OCI-LY1 (cell line): Measurements from ENCODE around the gene EIF6.
A peak's percentile ranks its signal among the peaks of the same experiment; 100 is the strongest.

ENCODE experiments used
- H2AFZ ChIP-seq: fragments of 200-600 bp; sonication (generic), shearing (Covaris generic); 2 replicates; pipeline ENCODE4 v1.6.0; 2014; ENCODE audit warnings: antibody characterized with exemption, mild to moderate bottlenecking, low read length
- H3F3A ChIP-seq: fragments of 200-600 bp; sonication (generic), shearing (Covaris generic); 2 replicates; pipeline ENCODE4 v1.6.0; 2014; ENCODE audit warnings: mild to moderate bottlenecking, antibody characterized with exemption, low read length, moderate library complexity; ENCODE audit not compliant: insufficient read depth
- H3K27ac ChIP-seq: fragments of 200-600 bp; sonication (generic); 2 replicates; pipeline ENCODE4 v1.5.1; 2014; ENCODE audit warnings: low read length, mixed run types, mild to moderate bottlenecking, low read depth; ENCODE audit not compliant: poor library complexity, severe bottlenecking
- H3K27me3 ChIP-seq: fragments of 200-600 bp; sonication (generic); 2 replicates; pipeline ENCODE4 v1.6.0; 2014; ENCODE audit warnings: antibody characterized with exemption, mild to moderate bottlenecking, low read length, moderate library complexity; ENCODE audit not compliant: insufficient read depth
- H3K36me3 ChIP-seq: fragments of 200-600 bp; sonication (generic); 2 replicates; pipeline ENCODE4 v1.6.1; 2014; ENCODE audit warnings: mild to moderate bottlenecking, antibody characterized with exemption, low read length, moderate library complexity, mixed read lengths; ENCODE audit not compliant: insufficient read depth
- H3K4me1 ChIP-seq: fragments of 200-600 bp; sonication (generic); 2 replicates; pipeline ENCODE4 v1.5.1; 2014; ENCODE audit warnings: mild to moderate bottlenecking, low read length, moderate library complexity; ENCODE audit not compliant: insufficient read depth, severe bottlenecking
- H3K4me2 ChIP-seq: fragments of 200-600 bp; sonication (generic), shearing (Covaris generic); 2 replicates; pipeline ENCODE4 v1.6.1; 2014; ENCODE audit warnings: low read length
- H3K4me3 ChIP-seq: fragments of 200-600 bp; sonication (generic); 2 replicates; pipeline ENCODE4 v1.5.1; 2014; ENCODE audit warnings: low read length, low read depth, mild to moderate bottlenecking, mixed read lengths; ENCODE audit not compliant: poor library complexity, severe bottlenecking
- H3K79me2 ChIP-seq: fragments of 200-600 bp; shearing (Covaris generic); 2 replicates; pipeline ENCODE4 v1.6.1; 2016; ENCODE audit warnings: mixed run types, low read length, mixed read lengths; ENCODE audit not compliant: insufficient read depth
- H3K9ac ChIP-seq: fragments of 200-600 bp; sonication (generic), shearing (Covaris generic); 2 replicates; pipeline ENCODE4 v1.6.1; 2014; ENCODE audit warnings: mild to moderate bottlenecking, low read length, mixed read lengths
- H3K9me2 ChIP-seq: fragments of 200-600 bp; sonication (generic), shearing (Covaris generic); 2 replicates; pipeline ENCODE4 v1.6.1; 2014; ENCODE audit warnings: low read depth, mild to moderate bottlenecking, low read length, mixed read lengths
- H3K9me3 ChIP-seq: fragments of 200-600 bp; shearing (Covaris generic); 2 replicates; pipeline ENCODE4 v1.6.1; 2014; ENCODE audit warnings: low read length, mixed read lengths
- H4K20me1 ChIP-seq: fragments of 200-600 bp; sonication (generic), shearing (Covaris generic); 2 replicates; pipeline ENCODE4 v1.6.0; 2016; ENCODE audit warnings: mild to moderate bottlenecking, low read length; ENCODE audit not compliant: insufficient read depth
- CTCF ChIP-seq: fragments of 200-600 bp; sonication (generic), shearing (Covaris generic); IDR thresholded peaks from 2 replicates; pipeline ENCODE4 v1.5.1; 2017; ENCODE audit warnings: mild to moderate bottlenecking, antibody characterized with exemption, low read length, moderate library complexity, mixed read lengths
- EZH2 ChIP-seq: fragments of 200-600 bp; sonication (generic), shearing (Covaris generic); IDR thresholded peaks from 2 replicates; pipeline ENCODE4 v1.8.0; 2017; ENCODE audit warnings: borderline replicate concordance, mixed run types, mild to moderate bottlenecking, antibody characterized with exemption, low read length, moderate library complexity, mixed read lengths

EIF6 gene

GRCh38 chr20:35284267-35284991 is at the start of gene EIF6:
Gene EIF6 (minus strand): TSS chr20:35284772. CDS start chr20:35284487, 285 bp downstream.
- H3K4me3 ChIP-seq: peak within 1 kb of the TSS; percentile 85
- TF ChIP-seq EZH2 (no peak), CTCF (no peak)
- no peak within 1 kb of the TSS for H3K27ac ChIP-seq
- peaks cover 29% of the 10 kb centered on the region for H3K36me3 ChIP-seq
- no peaks in the 10 kb centered on the region for H3K9me3 ChIP-seq
- H3K4me1 ChIP-seq: peaks cover 18% of the 10 kb centered on the region
- H3K9me2 ChIP-seq: no peaks in the 10 kb centered on the region
- peak within 1 kb of the TSS; percentile 89 for H3K4me2 ChIP-seq
- peak within 1 kb of the TSS; percentile 76; the same call in 1 of the 2 replicates for H2AFZ ChIP-seq
- H3K9ac ChIP-seq: peak within 1 kb of the TSS; percentile 84
- peaks cover 12% of the 10 kb centered on the region for H3K79me2 ChIP-seq
- no peaks in the 10 kb centered on the region for H3F3A ChIP-seq
- no peaks in the 10 kb centered on the region for H4K20me1 ChIP-seq
- H3K27me3 ChIP-seq: no peaks in the 10 kb centered on the region

- Histone ChIP-seq H3K4me3 (no peak overlapping the region), H3K79me2 (no peaks in the 10 kb centered on the region), H3K4me1 (peaks cover 9% of the 10 kb centered on the region), H3K9me2 (no peaks in the 10 kb centered on the region), H3F3A (no peaks in the 10 kb centered on the region), H3K4me2 (no peak overlapping the region), H3K9ac (no peak overlapping the region), H3K27me3 (no peaks in the 10 kb centered on the region), H4K20me1 (no peaks in the 10 kb centered on the region), H3K27ac (no peak overlapping the region), H3K9me3 (no peaks in the 10 kb centered on the region), H3K36me3 (no peaks in the 10 kb centered on the region), H2AFZ (no peak overlapping the region)
- TF ChIP-seq CTCF: no peak
- no peak for TF ChIP-seq EZH2
Measured at GRCh38 chr20:35333606-35334005, 49.0 kb upstream of the EIF6 start.

- Histone ChIP-seq H4K20me1 (no peaks in the 10 kb centered on the region), H3K36me3 (no peaks in the 10 kb centered on the region), H3K79me2 (no peaks in the 10 kb centered on the region), H2AFZ (no peak overlapping the region), H3K9me2 (no peaks in the 10 kb centered on the region), H3K27me3 (no peaks in the 10 kb centered on the region), H3F3A (no peaks in the 10 kb centered on the region), H3K4me3 (no peak overlapping the region), H3K9ac (no peak overlapping the region), H3K9me3 (no peaks in the 10 kb centered on the region), H3K27ac (no peak overlapping the region), H3K4me2 (no peak overlapping the region), H3K4me1 (peaks cover 19% of the 10 kb centered on the region)
- TF ChIP-seq CTCF: no peak
- no peak for TF ChIP-seq EZH2
Measured at GRCh38 chr20:35332540-35333200, 48.1 kb upstream of the EIF6 start.
